HG03095 (cell line): ENCODE results near the gene LIG1.

Experiments used
- ATAC-seq: cut with Tn5 transposase; IDR thresholded peaks from one replicate; pipeline ENCODE4 v1.9.1; 2021; ENCODE audit warnings: moderate library complexity; ENCODE audit not compliant: unreplicated experiment

The LIG1 gene

DNA sequence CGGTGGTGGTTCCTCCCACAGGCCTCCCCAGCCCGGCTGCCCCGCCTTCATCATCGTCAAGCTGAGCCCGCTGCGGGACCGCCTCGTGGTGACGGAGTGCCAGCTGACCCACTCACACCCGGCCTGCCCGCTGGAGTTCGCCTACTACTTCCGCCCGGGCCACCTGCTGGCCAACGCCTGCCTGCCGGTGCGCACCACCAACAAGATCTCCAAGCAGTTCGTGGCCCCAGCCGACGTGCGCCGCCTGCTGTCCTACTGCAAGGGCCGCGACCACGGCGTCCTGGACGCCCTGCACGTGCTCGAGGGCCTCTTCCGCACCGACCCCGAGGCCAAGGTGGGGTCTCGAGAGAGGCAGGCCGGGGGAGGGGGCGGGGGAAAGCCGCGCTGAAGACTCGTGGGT, 12.3 kb upstream of the LIG1 start:
- no peak for ATAC-seq

DNA sequence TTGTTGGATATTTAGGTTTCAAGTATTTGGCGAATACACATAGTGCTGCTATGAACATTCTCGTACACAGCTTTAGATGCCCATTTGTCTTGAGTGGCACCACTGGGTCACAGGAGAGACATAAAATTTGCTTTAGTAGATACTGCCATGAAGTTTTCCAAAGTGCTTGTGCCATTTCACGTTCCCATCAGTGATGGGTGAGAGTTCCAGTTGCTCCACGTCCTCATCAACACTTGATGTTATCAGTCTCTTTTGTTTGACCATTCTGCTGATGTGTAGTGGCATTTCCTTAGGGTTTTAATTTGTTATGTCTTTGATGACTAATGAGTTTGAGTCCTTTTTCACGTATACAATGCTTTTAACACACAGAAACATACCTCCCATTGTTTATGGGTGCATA, 11.4 kb upstream of the LIG1 start:
- ATAC-seq: no peak

DNA sequence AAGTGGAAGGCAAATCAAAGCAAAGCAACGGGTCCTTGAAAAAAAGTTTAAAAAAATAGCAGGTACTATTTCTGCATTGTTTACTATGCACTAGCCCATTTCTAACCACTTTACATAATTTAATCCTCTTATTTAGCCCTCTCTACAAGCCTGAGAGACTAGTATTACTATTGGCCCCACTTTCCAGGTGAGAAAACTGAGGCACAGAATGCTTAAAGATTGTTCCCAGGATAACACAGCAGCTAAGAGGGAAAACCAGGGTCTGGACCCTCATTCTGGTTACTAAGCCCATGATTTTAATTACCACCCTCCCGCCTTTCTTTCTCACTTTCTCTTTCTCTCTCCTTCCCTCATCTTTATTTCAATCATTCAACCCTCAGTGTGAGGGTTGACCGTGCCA, 6.1 kb upstream of the LIG1 start:
- no peak for ATAC-seq

DNA sequence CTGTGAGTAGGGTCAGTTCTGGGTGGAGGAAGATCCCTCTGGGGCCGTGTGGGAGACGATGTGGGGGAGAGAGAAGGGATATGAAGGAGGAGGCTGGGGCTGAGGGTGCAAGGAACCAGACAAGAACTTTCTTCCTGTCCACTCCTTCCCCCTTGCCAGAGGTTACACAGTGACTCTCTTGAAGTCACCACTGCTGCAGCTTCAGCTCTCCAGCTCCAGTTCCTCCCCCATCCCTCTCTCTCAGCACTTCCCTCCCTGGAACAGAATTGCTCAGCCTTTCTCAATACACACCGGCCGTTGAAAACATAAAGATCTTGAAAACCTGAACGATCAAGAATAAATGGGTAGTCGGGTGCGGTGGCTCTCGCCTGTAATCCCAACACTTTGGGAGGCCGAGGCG, 5.4 kb upstream of the LIG1 start:
- ATAC-seq: no peak

DNA sequence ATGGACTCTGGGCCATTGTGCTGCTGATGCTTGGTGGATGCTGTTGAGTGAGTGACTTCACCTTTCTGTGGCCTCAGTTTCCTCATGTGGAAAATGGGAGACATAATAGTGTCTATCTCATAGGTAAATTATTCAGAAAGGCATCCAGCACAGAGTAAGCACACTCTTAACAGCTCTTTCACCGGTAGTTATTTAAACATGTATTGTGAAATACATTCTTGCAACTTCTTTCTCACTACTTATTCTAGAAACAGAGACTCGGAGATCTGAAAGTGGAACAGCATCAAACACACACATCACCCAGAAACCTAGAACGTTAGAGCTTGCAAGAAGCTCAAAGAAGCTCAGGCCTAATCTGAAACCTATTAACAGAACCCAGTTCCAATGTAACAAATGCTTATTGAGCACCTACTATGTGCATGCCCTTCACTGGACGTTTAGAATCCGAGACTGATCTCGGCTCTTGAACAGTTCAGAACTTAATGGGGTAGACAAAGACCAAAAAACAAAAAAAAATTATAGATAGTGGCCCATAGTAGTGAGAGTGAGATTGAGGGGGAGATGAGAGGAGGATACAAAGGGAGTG, 4.4 kb upstream of the LIG1 start:
- no peak for ATAC-seq

DNA sequence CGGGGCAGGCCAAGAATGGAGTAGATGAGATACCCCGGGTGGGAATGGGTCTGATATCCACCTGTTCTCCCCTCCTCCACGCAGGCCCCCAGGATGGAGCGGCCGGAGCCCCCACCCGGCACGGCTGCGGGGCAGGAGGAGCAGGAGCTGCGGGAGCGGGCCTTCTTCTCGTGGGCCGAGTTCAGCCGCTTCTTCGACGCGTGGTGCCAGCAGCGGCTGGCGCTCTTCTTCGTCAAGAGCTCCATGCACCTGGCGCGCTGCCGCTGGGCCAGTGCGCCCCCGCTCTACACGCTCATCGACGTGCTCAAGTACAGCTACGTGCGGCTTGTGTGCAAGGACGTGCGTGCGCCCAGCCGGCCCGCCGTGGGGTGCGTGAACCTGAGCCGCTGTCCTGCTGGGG, 1.6 kb upstream of the LIG1 start:
- no peak for ATAC-seq

DNA sequence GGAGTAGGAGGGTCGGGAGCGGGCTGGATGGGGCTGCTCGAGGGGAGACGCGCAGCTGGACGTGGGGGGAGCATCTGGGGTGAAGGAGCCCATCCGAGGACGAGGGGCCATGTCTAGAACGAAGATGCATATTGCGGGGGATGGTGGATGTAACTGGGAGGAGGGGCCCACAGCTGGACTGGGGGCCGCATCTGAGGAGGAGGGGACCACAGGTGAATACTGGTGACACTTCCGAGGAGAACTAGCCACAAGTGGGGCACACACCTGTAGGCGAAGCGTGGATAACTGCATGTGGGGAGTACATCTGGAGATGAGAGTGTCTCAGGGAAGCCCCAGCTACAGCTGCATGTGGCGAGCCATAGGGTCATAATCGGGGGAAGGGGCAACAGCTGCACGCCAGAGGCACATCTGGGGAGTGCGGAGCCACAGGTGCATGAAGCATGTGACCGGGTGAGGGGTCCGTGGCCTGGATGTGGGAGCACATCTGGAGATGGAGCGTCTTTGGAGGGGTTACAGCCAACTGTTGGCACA, 738 bp upstream of the LIG1 start:
- no peak for ATAC-seq

DNA sequence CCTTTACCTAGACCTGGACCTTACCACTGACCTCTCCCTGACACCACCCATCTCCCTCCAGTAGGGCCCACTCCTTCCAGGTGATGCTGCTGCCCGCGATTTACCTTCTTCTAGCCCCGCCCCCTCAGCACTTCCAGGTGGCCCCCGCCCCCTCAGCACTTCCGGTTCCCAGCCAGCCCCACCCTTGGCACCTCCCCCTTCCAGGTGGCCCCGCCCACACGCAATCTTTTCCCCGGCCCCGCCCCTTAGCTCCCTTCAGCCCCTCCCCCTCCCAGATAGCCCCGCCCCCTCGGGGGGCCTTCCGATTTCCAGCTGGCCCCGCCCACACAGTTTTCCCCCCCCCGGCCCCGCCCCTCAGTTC, 586 bp downstream of the LIG1 start:
- ATAC-seq: no peak

DNA sequence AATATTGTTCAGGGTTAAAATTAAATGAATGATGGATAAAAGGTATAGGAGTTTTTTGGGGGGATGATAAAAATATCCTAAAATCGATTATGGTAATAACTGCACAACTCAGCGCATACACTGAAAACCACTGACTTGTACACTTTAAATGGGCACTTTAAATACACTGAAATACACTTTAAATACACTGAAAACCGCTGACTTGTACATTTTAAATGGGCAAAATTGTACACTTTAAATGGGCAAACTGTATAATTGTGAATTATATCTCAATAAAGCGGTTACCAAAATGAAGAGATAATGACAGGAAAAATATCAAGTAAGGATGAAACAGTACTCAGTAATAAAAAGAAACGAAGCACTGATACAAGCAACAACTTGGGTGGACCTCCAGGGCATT, 1.5 kb downstream of the LIG1 start:
- ATAC-seq: no peak

DNA sequence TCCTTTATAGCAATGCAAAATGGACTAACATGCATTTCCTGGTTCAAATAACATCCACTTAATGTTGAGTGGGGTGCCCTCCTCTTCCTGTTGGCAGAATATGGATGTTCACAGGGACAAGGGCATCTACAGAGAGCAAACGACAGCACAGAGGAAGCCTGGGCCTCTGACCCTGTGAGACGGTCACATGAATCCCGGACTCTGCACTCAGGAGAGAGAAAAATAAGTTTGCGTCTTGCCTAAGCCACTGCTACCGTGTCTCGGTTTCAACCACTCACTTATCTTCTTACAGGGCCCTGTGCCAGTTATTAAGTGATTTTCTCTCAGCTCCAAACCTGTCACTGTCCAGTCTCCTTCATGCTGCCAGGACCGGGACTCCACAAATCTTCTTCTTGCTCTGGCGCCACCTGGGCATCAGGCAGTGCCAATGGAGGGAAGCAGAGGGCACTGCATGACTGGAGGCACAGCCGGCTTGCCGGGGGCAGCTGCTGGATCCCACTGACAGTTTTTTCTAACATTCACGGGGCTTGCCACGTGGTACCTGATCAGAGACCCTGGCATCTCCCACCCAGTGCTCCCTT, 11.8 kb downstream of the LIG1 start:
- ATAC-seq: no peak

DNA sequence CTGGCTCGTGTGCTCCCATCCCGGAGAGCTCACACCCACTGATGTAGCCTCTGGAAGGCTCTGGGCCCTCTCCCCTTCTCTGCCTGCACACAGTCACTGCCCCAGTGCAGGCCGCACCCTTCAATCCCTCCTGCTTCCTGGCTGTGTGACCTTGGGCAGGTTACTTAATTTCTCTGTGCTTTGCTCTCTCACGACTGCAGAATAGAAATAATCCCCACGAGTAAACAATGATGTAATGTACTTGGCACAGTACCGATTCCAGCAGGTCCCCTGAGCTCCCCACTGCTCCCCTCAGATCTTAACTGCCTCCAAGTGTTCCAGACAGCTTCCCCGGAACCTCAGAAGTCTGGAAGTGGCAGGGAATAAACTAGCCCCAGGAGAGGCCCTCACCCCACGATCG, 16.1 kb downstream of the LIG1 start:
- ATAC-seq: no peak

DNA sequence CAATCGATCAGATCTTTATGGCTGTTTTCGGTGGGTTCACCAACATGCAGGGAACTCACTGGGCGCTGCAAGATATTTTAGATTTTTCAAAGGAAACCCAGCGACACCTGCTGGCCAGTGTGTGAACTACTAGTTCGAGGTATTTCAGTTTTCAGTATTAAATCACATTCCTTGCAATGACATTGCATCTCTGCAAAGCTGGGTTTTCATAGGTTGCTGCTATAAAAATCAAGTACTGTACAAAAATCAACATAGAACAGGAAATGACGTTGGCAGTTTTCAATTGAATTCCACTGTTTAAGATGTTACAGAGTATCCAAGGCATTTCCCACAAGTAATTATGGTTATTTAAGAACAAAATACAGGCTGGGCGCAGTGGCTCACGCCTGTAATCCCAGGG, 17.6 kb downstream of the LIG1 start:
- ATAC-seq: no peak

DNA sequence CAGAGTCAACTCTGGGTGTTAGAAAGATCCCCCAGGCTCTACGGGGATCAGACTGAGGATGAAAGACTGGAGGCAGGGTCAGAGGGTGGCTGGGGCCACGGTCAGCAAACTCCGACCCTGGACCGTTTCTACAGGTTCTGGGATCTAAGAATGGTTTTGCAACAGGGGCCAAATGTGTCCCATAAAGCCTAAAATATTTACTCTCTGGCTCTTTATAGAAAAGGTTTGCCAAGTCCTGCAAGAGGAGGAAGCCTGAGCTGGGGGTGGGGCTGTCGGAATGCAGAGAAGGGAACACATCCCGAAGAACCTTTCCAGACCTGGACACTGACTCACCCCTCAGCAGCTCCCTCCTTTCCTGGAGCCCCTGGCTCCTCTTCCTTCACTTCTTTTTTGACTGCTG, 20.7 kb downstream of the LIG1 start:
- no peak for ATAC-seq

DNA sequence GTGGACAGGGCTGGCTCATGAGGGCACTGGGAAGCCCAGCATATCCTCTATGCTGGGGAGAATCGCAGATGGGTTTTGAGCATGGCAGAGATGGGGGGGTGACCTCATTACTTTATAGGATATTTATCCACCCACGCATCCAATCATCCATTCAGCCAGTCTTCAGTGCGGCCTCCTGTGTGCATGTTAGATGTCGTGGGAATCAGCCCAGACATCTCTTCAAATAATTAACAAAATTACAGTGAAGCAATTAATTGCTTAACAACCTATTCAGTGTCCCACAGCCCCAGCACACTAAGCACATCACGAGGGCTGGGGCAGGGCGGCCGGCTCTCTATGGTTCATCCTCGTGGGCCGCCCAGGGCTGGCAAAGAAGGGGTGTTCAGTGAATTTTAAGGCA, 21.6 kb downstream of the LIG1 start:
- ATAC-seq: no peak

DNA sequence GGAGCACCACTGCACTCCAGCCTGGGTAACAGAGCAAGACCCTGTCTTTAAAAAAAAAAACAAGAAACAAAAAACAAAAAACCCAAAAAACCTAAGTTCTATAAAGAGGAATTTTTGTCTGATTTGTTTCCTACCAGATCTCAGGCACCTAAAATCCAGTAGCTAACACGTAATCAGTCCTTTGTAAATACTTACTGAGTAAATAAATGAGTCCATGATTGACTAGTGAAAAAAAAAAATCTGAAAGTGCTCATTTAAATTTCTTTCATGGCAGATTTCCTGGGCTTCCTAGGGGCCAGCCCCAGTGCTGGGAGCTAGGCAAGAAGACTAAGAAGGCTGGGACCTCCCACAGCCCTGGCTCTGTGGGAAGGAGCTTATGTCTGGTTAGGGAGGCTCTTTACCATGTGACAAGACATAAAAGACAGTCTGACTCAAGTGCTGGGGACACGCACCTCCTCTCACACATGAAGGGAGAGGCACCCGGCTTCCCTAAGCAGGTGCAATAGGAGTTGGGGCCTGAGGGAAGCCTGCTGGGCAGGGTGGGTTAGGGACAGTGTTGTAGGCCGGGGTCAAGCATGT, 22.5 kb downstream of the LIG1 start:
- ATAC-seq: no peak

DNA sequence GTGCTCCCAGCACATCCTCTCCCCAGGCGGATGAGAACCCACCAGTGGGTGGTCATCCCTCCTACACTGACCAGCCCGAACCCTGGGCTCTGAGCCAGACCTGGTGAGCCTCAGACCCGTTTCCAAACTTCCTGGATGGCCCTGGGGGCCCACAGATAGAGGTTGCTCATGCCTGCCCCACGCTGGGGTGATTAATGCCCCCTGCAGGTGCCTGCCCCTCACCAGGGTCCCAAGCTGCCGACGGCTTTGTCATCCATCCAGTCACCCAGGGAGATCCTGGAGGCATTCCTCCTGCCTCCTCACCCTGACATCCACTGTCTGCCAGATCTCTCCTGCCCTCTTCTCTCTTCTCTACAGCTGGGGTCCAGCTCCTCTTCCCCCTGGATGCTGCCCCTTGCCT, 31.1 kb downstream of the LIG1 start:
- no peak for ATAC-seq

DNA sequence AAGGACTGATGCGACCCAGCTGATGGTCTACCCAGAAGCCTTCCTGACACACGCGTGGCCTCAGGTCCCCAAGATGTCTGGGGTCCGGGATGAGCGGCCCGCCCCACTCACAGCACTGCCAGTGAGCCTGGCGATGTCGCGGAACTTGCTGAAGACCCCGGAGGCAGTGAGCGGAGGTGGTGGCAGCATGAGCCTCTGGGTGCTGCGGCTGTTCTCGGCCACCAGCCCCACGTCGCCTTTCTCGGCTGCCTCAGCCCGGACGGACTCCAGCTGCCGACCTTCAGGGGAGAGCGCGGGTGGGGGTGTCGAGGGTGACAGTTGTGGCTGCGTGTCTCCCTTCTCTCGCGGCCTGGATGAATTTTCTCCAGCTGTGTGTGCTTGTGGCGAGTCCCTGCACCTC, 32.7 kb downstream of the LIG1 start:
- ATAC-seq: no peak

DNA sequence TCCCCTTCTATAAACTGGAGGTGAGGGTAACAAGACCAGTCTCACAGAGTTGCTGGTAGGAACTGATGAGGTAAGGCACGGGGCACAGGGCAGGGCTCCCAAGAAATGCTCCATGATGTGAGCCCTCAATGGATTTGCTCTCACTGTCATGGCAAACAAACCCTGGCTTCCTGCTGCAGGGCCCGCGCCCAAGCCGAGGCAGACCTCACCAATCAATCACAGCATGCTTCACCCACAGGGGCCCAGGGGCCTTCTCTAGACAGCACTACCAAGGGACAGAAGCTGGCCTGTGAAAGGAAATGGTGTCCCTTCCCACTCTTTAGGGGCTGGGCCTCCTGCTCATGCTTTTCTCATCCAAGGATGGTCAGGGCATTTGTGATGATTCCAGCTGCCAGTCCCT, 33.6 kb downstream of the LIG1 start:
- ATAC-seq: no peak

DNA sequence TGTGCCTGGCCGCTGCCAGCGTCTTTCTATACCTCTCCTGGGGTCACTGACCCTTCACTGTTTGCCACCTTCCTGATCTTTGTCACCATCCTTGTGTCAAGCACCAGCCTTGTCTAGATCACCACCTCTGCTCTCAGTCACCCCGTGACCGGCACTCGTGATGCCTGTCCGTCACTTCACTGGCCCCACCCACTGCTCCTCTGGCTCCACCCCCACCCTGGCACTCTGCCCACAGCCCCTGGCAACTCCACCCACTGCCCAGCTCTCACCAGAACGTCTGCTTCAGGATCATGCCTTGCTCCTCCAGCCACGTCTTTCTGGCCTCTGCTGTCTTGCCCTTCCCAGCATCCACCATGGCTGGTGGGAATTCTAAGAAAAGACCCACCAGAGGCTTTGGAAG, 34.7 kb downstream of the LIG1 start:
- no peak for ATAC-seq

DNA sequence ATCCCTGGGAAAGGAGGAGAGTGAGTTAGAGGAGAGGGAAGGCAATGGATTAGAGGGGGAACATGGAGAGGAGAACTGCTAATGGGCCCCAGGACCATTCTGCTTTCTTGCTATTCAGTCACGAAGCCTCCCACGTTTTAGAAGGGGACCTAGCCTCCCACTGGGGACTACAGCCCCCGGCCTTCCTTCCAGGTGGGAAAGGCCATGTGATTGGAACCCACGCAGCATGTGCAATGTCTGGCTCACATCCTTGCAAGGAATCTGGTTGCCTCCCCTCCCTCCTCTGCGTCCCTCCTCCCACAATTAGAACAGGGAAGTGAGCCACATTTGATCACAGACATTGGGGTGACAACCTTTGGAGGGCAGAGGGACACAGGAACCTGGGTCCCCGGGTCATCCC, 37.0 kb downstream of the LIG1 start:
- no peak for ATAC-seq

DNA sequence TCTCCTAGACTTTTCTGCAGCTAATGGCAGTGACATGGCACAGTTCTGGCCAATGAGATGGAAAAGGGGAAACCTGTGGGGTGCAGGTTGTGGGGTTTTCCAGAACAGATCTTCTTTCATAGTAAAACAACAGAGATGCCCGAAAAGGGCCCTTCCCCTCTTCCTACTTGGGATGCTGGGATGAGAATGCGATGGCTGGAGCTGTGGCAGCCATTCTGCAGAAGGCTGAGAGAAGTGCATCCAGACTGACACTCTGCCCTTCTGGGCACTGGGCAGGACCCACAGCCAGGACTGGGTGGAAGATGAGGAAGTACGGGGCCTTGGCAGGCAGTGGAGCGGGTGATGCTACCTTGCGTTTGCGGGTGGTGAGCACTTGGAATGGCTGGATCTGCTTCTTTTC, 42.6 kb downstream of the LIG1 start:
- ATAC-seq: no peak

DNA sequence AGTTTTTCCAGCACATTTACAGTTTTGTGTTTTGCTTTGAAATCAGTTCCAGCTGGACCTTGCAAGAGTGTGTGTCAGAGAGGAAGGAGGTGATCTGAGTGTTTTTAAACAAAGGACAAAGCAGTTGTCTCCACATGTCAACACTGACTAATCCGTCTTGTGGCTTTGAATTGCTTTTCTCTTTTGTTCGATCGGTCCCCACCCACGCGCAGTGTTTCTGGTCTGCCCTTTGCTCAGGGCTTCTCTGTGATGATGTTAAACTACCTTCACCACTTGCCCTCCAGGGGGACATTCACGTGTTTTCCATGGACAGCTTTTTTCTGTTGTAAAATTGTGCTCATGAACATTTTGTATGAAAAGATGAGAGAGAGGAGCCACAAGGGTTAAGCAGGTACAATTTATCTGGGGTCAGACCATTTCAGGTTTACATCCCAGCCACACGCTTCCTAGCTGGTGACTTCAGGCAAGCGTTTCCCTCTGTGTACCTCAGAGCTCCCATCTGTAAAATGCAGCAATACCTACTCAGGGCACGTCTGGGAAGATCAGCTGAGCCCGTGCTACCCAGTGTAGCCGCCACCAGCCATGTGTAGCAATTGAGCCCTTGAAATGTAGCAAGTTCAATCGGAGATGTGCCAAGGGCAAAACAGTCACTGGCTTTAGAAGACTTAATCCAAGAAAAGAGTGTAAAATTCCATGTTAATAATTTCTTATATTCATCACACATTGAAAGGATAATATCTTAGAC, 46.1 kb downstream of the LIG1 start:
- ATAC-seq: no peak
